Small intestine (tissue), 16 donors: Measurements from ENCODE around the gene ZNF844. TPM values are rescaled to one million over a fixed set of nuclear protein-coding genes. Genes with fewer than 3 reads are reported as not detected.

Experiments
- DNase-seq, 2 donors: peaks; one replicate each; pipeline versions ENCODE4 v3.0.0 to v3.0.0-alpha.2; 2013
- FAIRE-seq: peaks from 2 replicates; lab custom pipeline; 2012; peaks lifted over from hg19 to GRCh38; lab: Jason Lieb, UNC
- H3K27ac ChIP-seq, 3 donors: one replicate each; pipeline ENCODE4 v1.5.1; 2013; ENCODE audit warnings: low read length in 2 of 3, mild to moderate bottlenecking in 2 of 3, control low read depth in 1 of 3, inconsistent platforms in 1 of 3, low read depth in 1 of 3, moderate library complexity in 1 of 3
- H3K27me3 ChIP-seq, 3 donors: one replicate each; pipeline ENCODE4 v1.6.1; 2013; ENCODE audit warnings: low read length in 3 of 3, inconsistent platforms in 1 of 3; ENCODE audit not compliant: control insufficient read depth in 3 of 3, insufficient read depth in 3 of 3
- H3K36me3 ChIP-seq, 3 donors: one replicate each; pipeline ENCODE4 v1.6.1; 2013; ENCODE audit warnings: low read length in 3 of 3, inconsistent platforms in 1 of 3, low read depth in 1 of 3, mild to moderate bottlenecking in 1 of 3, moderate library complexity in 1 of 3; ENCODE audit not compliant: control insufficient read depth in 3 of 3, insufficient read depth in 2 of 3
- H3K4me1 ChIP-seq, 3 donors: one replicate each; pipeline ENCODE4 v1.6.1; 2013; ENCODE audit warnings: low read length in 2 of 3, inconsistent platforms in 1 of 3, low read depth in 1 of 3, mild to moderate bottlenecking in 1 of 3, moderate library complexity in 1 of 3; ENCODE audit not compliant: control insufficient read depth in 3 of 3, insufficient read depth in 2 of 3
- H3K4me3 ChIP-seq, 3 donors: one replicate each; pipeline ENCODE4 v1.5.1; 2013; ENCODE audit warnings: low read length in 3 of 3, control low read depth in 1 of 3, inconsistent platforms in 1 of 3, low read depth in 1 of 3, mild to moderate bottlenecking in 1 of 3, moderate library complexity in 1 of 3
- H3K9me3 ChIP-seq, 2 donors: one replicate each; pipeline ENCODE4 v1.6.1; 2013; ENCODE audit warnings: low read depth in 1 of 2, low read length in 1 of 2; ENCODE audit not compliant: control insufficient read depth in 2 of 2, insufficient read depth in 1 of 2
- WGBS, 3 donors: extraction: QIAGEN DNeasy Blood & Tissue Kit; methylation state at CpG; one replicate each; pipeline ENCODE4 v1.1.7; 2013; 5-methylcytosine and 5-hydroxymethylcytosine counted together
- long read RNA-seq, 10 donors: transcript quantifications; one replicate each; lab custom pipeline, GENCODE V29; 2026
- polyA plus RNA-seq, 4 donors: library from polyadenylated mRNA; stranded (reverse) in 3 of 4; unstranded in 1 of 4; fragments of 200-250 nt in 3 of 4; fragments of 120-200 nt in 1 of 4; gene quantifications; one replicate each; pipeline versions ENCODE4 v1.2.1 to v1.2.3, GENCODE V29; 2013
- donor health status: healthy with polysubstance abuse.
- donor health status: control.
- donor health status: control.
- donor health status: Bipolar disorder and iron deficiency.
- donor health status: healthy.

The ZNF844 gene
- polyA plus RNA-seq: 10 to 100 TPM in 1 of 4 donors, 1 to 10 TPM in 3; 1.6 to 17.1 (median 2.4) TPM
- long read RNA-seq, donor 1: 0 reads
- long read RNA-seq, donor 2: 0 reads
- long read RNA-seq, donor 3, full-length matches to known transcripts: 4 of 4 reads
- long read RNA-seq, donor 3, partial matches to known transcripts: 0 of 4 reads
- long read RNA-seq, donor 3, other reads (novel, unspliced or antisense): 0 of 4 reads
- long read RNA-seq, donor 4: 0 reads
- long read RNA-seq, donor 5, full-length matches to known transcripts: 1 of 1 reads
- long read RNA-seq, donor 5, partial matches to known transcripts: 0 of 1 reads
- long read RNA-seq, donor 5, other reads (novel, unspliced or antisense): 0 of 1 reads
- long read RNA-seq, donor 6, full-length matches to known transcripts: 2 of 2 reads
- long read RNA-seq, donor 6, partial matches to known transcripts: 0 of 2 reads
- long read RNA-seq, donor 6, other reads (novel, unspliced or antisense): 0 of 2 reads
- long read RNA-seq, donor 7, full-length matches to known transcripts: 6 of 6 reads
- long read RNA-seq, donor 7, partial matches to known transcripts: 0 of 6 reads
- long read RNA-seq, donor 7, other reads (novel, unspliced or antisense): 0 of 6 reads
- long read RNA-seq, donor 8: 0 reads
- long read RNA-seq, donor 9: 0 reads
- long read RNA-seq, donor 10, full-length matches to known transcripts: 2 of 2 reads
- long read RNA-seq, donor 10, partial matches to known transcripts: 0 of 2 reads
- long read RNA-seq, donor 10, other reads (novel, unspliced or antisense): 0 of 2 reads

DNA sequence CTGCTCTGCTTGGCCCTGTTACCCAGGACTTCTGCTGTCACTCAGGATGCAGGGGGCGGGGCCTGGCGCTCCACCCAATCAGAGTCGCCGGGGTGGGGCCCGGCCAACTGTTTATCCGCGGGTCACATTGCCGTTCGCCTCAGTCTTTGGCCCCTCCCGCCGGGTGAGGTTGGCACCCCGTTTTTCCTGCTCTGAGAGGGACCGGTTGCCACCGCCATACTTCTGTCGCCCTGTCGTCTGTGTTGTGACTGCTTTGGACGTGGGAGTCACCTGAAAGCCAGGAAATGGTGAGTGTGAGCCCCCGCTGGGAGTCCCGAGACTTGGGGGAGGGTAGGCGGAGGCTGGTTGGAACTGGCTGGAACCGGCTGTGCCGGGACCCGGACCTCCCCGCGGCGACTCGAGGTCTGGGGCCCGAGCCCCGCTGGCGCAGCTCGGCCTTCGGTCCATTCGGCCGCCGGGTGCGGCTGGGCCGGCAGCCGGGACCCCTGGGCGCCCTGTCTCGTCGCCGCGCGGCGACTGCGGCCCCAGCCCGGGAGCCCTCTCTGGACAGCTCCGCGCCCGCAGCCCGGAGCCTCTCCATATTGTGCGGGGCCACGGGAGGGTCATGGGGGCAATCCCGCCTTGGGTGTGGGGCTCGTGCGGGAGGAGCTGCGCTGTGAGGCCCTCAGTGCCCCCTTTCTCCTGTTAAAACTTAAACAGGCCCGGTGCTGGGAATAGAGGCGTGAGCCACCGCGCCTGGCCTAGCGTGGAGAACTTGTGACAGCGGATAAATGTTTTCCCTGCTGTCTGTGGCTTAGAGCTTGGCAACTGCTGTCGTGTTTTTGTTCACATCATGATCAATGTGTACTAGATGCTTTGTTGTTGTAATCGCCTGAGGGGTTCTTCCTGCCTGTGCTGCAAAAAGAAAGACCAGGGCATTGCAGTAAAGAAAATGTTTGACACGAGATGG lies at the start of gene ZNF844:
Gene ZNF844 (plus strand): TSS at position 142 of the 949 bp plus-strand sequence. CDS start 143 bp downstream, at position 285.
- no peak for FAIRE-seq
- peak within 1 kb of the TSS; percentile 82 to 96 (median 84) for H3K27ac ChIP-seq

GRCh38 chr19:12015015-12015752 lies 49.3 kb upstream of the ZNF844 start:
- peaks cover 8 to 19% (median 15%) of the 10 kb centered on the region in 3 donors for H3K36me3 ChIP-seq
- no peaks in the 10 kb centered on the region for H3K4me1 ChIP-seq
- no peak for DNase-seq
- H3K27ac ChIP-seq: no peak overlapping the region
- FAIRE-seq: no peak
- peaks cover 5 to 82% of the 10 kb centered on the region in 2 donors for H3K9me3 ChIP-seq
- H3K4me3 ChIP-seq: no peak overlapping the region
- 97 to 98% (median 98%) methylated on average over 9 of the region's 9 CpGs for WGBS, 3 donors
- H3K27me3 ChIP-seq: no peaks in the 10 kb centered on the region

More for the DNA sequence above, at the start of gene ZNF844:
- Histone ChIP-seq H3K9me3 (peaks cover 0 to 46% of the 10 kb centered on the region in 2 donors), H3K27me3 (no peaks in the 10 kb centered on the region), H3K36me3 (peaks cover 0 to 27% (median 0%) of the 10 kb centered on the region in 3 donors), H3K4me3 (peak within 1 kb of the TSS; percentile 63 to 88 (median 87)), H3K4me1 (peaks cover 0 to 4% (median 0%) of the 10 kb centered on the region in 3 donors)
- 2 to 5% (median 3%) methylated on average over 42 to 66 of the region's 66 CpGs for WGBS, 3 donors
- DNase-seq: peak; percentile 94 to 97

DNA sequence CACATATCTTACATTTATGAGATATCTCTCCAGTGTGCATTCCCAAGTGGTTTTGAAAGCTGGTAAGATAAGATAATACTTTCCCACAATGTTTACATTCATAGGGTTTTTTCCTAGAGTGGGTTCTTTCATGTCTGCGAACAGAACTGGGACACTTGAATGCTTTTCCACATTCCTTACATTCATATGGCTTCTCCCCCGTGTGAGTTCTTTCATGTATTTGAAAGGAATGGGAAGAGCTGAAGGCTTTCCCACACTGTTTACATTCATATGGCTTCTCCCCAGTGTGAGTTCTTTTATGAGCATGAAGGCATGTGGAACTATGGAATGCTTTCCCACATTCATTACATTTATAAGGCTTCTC lies 48.8 kb upstream of the ZNF844 start:
- no peak for FAIRE-seq
- H3K36me3 ChIP-seq: peaks cover 8 to 19% (median 15%) of the 10 kb centered on the region in 3 donors
- no peak for DNase-seq
- H3K27me3 ChIP-seq: no peaks in the 10 kb centered on the region
- no peak overlapping the region for H3K4me3 ChIP-seq
- WGBS, 3 donors: 85 to 94% (median 89%) methylated on average over 2 of the region's 2 CpGs
- no peaks in the 10 kb centered on the region for H3K4me1 ChIP-seq
- no peak overlapping the region for H3K27ac ChIP-seq
- peaks cover 5 to 84% of the 10 kb centered on the region in 2 donors for H3K9me3 ChIP-seq

DNA sequence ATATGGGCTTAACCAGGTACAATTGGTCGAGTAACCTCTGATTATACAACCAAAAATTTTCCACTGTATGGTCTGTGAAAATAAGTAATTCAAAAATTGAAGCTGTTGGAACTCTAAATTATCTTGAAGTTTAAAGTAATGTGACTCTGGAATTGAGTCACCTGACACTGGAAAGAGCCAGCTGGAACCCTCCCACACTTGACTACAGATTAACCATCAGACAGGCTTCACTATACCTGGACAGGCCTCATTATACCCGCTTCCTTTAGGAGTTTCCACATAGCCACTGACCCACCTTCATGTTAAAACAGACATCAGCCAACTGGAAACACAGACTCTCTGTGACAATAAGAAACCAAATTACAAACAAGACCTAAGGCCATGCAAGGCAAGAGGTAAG lies 30.3 kb upstream of the ZNF844 start:
- Histone ChIP-seq H3K4me1 (peaks cover 2 to 7% (median 5%) of the 10 kb centered on the region in 3 donors), H3K9me3 (peaks cover 0 to 21% of the 10 kb centered on the region in 2 donors), H3K27me3 (no peaks in the 10 kb centered on the region), H3K4me3 (peak overlapping the region in 1 of 3 donors; percentile 92), H3K36me3 (peaks cover 0 to 6% (median 0%) of the 10 kb centered on the region in 3 donors), H3K27ac (peak overlapping the region in 1 of 3 donors; percentile 89)
- WGBS, 3 donors: 76 to 85% (median 85%) methylated on average over 2 of the region's 2 CpGs
- DNase-seq (peak in 1 of 2 donors; percentile 48), FAIRE-seq (no peak)

- WGBS, 3 donors: 47 to 61% (median 60%) methylated on average over 8 of the region's 8 CpGs
- H3K36me3 ChIP-seq: peaks cover 0 to 5% (median 0%) of the 10 kb centered on the region in 3 donors
- H3K4me1 ChIP-seq: peaks cover 2 to 7% (median 5%) of the 10 kb centered on the region in 3 donors
- peak overlapping the region in 2 of 3 donors; percentile 58 to 92 for H3K4me3 ChIP-seq
- DNase-seq (peak in 1 of 2 donors; percentile 34), FAIRE-seq (no peak)
- H3K27me3 ChIP-seq: no peaks in the 10 kb centered on the region
- H3K9me3 ChIP-seq: peaks cover 0 to 18% of the 10 kb centered on the region in 2 donors
- peak overlapping the region in 2 of 3 donors; percentile 31 to 89 for H3K27ac ChIP-seq
Measured at GRCh38 chr19:12034620-12035019, 29.9 kb upstream of the ZNF844 start.

DNA sequence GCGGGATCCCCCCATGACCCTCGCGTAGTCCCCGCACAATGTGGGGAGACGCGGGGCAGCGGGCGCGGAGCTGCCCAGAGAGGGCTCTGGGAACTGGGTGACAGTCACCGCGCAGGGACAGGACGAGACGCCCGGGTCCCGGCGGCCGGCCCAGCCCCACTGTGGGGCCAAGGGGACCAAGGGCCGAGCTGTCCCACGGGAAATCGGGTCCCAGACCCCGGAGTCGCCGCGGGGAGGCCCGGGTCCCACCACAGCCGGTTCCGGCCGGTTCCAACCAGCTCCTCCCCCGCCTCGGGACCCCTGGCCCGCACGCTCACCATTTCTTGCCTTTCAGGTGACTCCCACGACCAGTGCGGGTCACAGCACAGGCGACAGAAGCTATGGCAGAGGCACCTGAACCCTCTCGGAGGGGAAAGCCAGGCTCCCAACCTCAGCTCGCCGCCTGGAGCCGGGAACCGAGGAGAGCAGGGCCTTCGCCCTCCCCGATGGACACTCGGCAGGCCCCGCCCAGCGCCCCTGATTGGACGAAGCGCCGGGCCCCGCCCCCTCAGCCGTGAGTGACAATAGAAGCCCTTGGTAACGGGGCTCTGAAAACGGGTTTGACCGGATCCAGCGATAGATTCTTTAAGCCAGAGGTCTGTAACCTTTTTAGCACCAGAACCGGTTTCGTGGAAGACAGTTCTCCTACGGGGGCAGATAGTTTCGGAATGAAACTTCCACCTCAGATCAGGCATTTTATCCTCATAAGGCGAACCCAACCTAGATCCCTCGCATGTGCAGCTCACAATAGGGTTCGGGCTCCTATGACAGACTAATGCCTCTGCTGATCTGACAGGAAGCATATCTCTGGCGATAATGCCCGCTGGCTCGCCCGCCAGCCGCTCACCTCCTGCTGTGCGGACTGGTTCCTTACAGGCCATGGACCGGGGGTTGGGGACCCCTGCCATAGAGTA lies 29.0 kb upstream of the ZNF844 start, which contains the start of gene ZNF433:
Gene ZNF433 (minus strand): TSS at position 460 of the 953 bp plus-strand sequence. CDS start 140 bp downstream, at position 320.
- peak within 1 kb of the TSS; percentile 58 to 92 (median 62) for H3K4me3 ChIP-seq
- FAIRE-seq: no peak
- H3K36me3 ChIP-seq: peaks cover 0 to 4% (median 0%) of the 10 kb centered on the region in 3 donors
- peaks cover 0 to 11% of the 10 kb centered on the region in 2 donors for H3K9me3 ChIP-seq
- H3K27me3 ChIP-seq: no peaks in the 10 kb centered on the region
- H3K27ac ChIP-seq: peak within 1 kb of the TSS; percentile 22 to 89 (median 76)
- peaks cover 2 to 7% (median 5%) of the 10 kb centered on the region in 3 donors for H3K4me1 ChIP-seq
- peak; percentile 89 to 97 for DNase-seq
- 1 to 3% (median 2%) methylated on average over 67 to 68 of the region's 68 CpGs for WGBS, 3 donors
